DOHH2 (cell line): ENCODE results near the gene PDCD2L.
"Not testable (repeated sequence)": the region's sequence is repeated elsewhere in the genome, so short reads cannot be mapped to it uniquely, and the experiment has no call there.

ENCODE experiments used
- EZH2phosphoT487 ChIP-seq: fragments of 200-600 bp; sonication (generic); IDR thresholded peaks from 2 replicates; pipeline ENCODE4 v1.6.1; 2017; ENCODE audit warnings: borderline replicate concordance, mild to moderate bottlenecking, antibody characterized with exemption, low read length, moderate library complexity, mixed read lengths
- TF ChIP-seq, protein P1 (sequence below): fragments of 200-600 bp; sonication (generic); IDR thresholded peaks from one replicate; pipeline ENCODE4 v1.5.1; 2014; ENCODE audit warnings: antibody characterized with exemption, mild to moderate bottlenecking, low read depth, low read length; ENCODE audit not compliant: poor library complexity, severe bottlenecking

DNA sequence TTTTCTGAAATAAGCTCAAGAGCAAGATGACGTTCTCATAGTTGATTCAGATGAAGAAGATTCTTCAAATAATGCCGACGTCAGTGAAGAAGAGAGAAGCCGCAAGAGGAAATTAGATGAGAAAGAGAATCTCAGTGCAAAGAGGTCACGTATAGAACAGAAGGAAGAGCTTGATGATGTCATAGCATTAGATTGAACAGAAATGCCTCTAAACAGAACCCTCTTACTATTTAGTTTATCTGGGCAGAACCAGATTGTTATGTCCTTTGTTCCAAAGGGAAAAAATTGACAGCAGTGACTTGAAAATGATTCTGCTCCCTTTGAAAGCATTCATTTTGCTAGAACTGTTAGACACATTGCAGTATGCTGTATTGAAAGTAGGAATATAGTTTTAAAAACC, 64.8 kb downstream of the PDCD2L start:
- not testable (repeated sequence) for TF ChIP-seq EZH2phosphoT487
- TF ChIP-seq, protein P1, sequence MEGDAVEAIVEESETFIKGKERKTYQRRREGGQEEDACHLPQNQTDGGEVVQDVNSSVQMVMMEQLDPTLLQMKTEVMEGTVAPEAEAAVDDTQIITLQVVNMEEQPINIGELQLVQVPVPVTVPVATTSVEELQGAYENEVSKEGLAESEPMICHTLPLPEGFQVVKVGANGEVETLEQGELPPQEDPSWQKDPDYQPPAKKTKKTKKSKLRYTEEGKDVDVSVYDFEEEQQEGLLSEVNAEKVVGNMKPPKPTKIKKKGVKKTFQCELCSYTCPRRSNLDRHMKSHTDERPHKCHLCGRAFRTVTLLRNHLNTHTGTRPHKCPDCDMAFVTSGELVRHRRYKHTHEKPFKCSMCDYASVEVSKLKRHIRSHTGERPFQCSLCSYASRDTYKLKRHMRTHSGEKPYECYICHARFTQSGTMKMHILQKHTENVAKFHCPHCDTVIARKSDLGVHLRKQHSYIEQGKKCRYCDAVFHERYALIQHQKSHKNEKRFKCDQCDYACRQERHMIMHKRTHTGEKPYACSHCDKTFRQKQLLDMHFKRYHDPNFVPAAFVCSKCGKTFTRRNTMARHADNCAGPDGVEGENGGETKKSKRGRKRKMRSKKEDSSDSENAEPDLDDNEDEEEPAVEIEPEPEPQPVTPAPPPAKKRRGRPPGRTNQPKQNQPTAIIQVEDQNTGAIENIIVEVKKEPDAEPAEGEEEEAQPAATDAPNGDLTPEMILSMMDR = not testable (repeated sequence)
